Psoas muscle (tissue), 8 donors: Measurements from ENCODE around the gene CCDC141. TPM values are rescaled to one million over a fixed set of nuclear protein-coding genes. Genes with fewer than 3 reads are reported as not detected.

ENCODE experiments used
- ATAC-seq, 4 donors: fragments of 200-7000 bp; cut with Tn5 transposase; one replicate each; pipeline ENCODE4 v1.9.1; 2020; ENCODE audit warnings: moderate library complexity in 3 of 4, mild to moderate bottlenecking in 2 of 4
- DNase-seq, 2 donors: peaks; one replicate each; pipeline ENCODE4 v3.0.0-alpha.2; 2020
- H3K27ac ChIP-seq: fragments of 200-600 bp; one replicate; pipeline ENCODE4 v1.8.0; 2022
- H3K27me3 ChIP-seq, 3 donors: fragments of 200-600 bp in 1 of 3; one replicate each; pipeline versions ENCODE4 v1.6.1 to v1.8.0; 2013 to 2022; ENCODE audit warnings: low read length in 2 of 3, mild to moderate bottlenecking in 2 of 3, moderate library complexity in 1 of 3; ENCODE audit not compliant: insufficient read depth in 3 of 3
- H3K36me3 ChIP-seq, 2 donors: fragments of 200-600 bp in 1 of 2; one replicate each; pipeline versions ENCODE4 v1.6.1 to v1.8.0; 2013 to 2022; ENCODE audit warnings: low read depth in 1 of 2, mild to moderate bottlenecking in 1 of 2, moderate library complexity in 1 of 2; ENCODE audit not compliant: insufficient read depth in 1 of 2
- H3K4me1 ChIP-seq: fragments of 200-600 bp; one replicate; pipeline ENCODE4 v1.8.0; 2022
- H3K4me3 ChIP-seq: fragments of 200-600 bp; one replicate; pipeline ENCODE4 v1.8.0; 2022; ENCODE audit warnings: mild to moderate bottlenecking
- H3K9me3 ChIP-seq: fragments of 200-600 bp; one replicate; pipeline ENCODE4 v1.8.0; 2022
- CTCF ChIP-seq: fragments of 200-600 bp; IDR thresholded peaks from one replicate; pipeline ENCODE4 v1.8.0; 2022; ENCODE audit warnings: antibody characterized with exemption
- WGBS, 3 donors: extraction: QIAGEN DNeasy Blood & Tissue Kit; methylation state at CpG; one replicate each; pipeline versions ENCODE4 v1.1.6 to v1.1.7; 2013; 5-methylcytosine and 5-hydroxymethylcytosine counted together
- intact Hi-C, 2 donors: fragments of 100-400 bp; cut with DNase I; formaldehyde crosslinking; loops; one replicate each; pipeline versions ENCODE4 v1.11.0 to v1.14.2; 2022
- polyA plus RNA-seq, 3 donors: library from polyadenylated mRNA; stranded (reverse); fragments of 200-250 nt; gene quantifications; one replicate each; pipeline ENCODE4 v1.2.3, GENCODE V29; 2013
- total RNA-seq, 4 donors: library from RNA; stranded (reverse); fragmentation: NEBNext Ultra II Directional in 2 of 4; extraction: Animal tissue kit (Norgen Biotek cat#: 25700) in 2 of 4; gene quantifications; one replicate each; pipeline versions ENCODE4 v1.2.1 to v1.2.4, GENCODE V29; 2021 to 2023
- donor health status: healthy with polysubstance abuse.
- donor health status: DM: no; HTN: no; CAD: no; lungs with moderate emphysema.
- donor health status: Bipolar disorder and iron deficiency.
- donor health status: healthy.
- donor health status: DM: yes; HTN: yes; CAD: no.
- donor health status: DM: no; HTN: no; CAD: no.
- donor health status: DM: no; HTN: no; CAD: no.
- donor health status: DM: yes; HTN: yes; CAD: no.

The CCDC141 gene
- total and polyA plus RNA-seq, 7 donors: 0.82 to 14.9 (median 5.9) TPM

GRCh38 chr2:178886006-178886405 is 163.9 kb downstream of the CCDC141 start:
- TF ChIP-seq CTCF: no peak
- intact Hi-C loops: no loop called here
- Histone ChIP-seq H3K9me3 (no peaks in the 10 kb centered on the region), H3K4me1 (peaks cover 31% of the 10 kb centered on the region), H3K27me3 (no peaks in the 10 kb centered on the region), H3K36me3 (no peaks in the 10 kb centered on the region), H3K4me3 (no peak overlapping the region), H3K27ac (peak overlapping the region; percentile 84)
- ATAC-seq: peak; percentile 71 to 88 (median 80)
- no peak for DNase-seq
- 38 to 62% (median 45%) methylated on average over 3 of the region's 3 CpGs for WGBS, 3 donors

GRCh38 chr2:178884440-178884839 is 165.5 kb downstream of the CCDC141 start:
- no peak for DNase-seq

GRCh38 chr2:178882666-178883440 is 167.1 kb downstream of the CCDC141 start:
- ATAC-seq (peak in 1 of 4 donors; percentile 44), DNase-seq (no peak)
- no peak overlapping the region for H3K4me3 ChIP-seq
- no peak for TF ChIP-seq CTCF
- no peaks in the 10 kb centered on the region for H3K27me3 ChIP-seq
- H3K27ac ChIP-seq: peak overlapping the region; percentile 39
- H3K9me3 ChIP-seq: no peaks in the 10 kb centered on the region
- peaks cover 8% of the 10 kb centered on the region for H3K4me1 ChIP-seq
- WGBS, 3 donors: 47 to 62% (median 54%) methylated on average over 6 of the region's 6 CpGs
- no peaks in the 10 kb centered on the region for H3K36me3 ChIP-seq
- intact Hi-C loops: no loop called here

More at GRCh38 chr2:178884440-178884839, 165.5 kb downstream of the CCDC141 start:
- Histone ChIP-seq H3K4me3 (no peak overlapping the region), H3K4me1 (peaks cover 15% of the 10 kb centered on the region), H3K27me3 (no peaks in the 10 kb centered on the region), H3K27ac (peak overlapping the region; percentile 84), H3K36me3 (no peaks in the 10 kb centered on the region), H3K9me3 (no peaks in the 10 kb centered on the region)
- intact Hi-C loops: no loop called here
- 84 to 87% (median 86%) methylated on average over 3 of the region's 3 CpGs for WGBS, 3 donors
- no peak for TF ChIP-seq CTCF
- ATAC-seq: no peak

GRCh38 chr2:178881075-178881474 is 168.9 kb downstream of the CCDC141 start:
- 96 to 100% (median 100%) methylated on average over 1 of the region's 1 CpG for WGBS, 3 donors
- ATAC-seq (no peak), DNase-seq (no peak)
- no peak for TF ChIP-seq CTCF
- Histone ChIP-seq H3K36me3 (no peaks in the 10 kb centered on the region), H3K4me3 (no peak overlapping the region), H3K27me3 (no peaks in the 10 kb centered on the region), H3K4me1 (peaks cover 10% of the 10 kb centered on the region), H3K27ac (no peak overlapping the region), H3K9me3 (no peaks in the 10 kb centered on the region)
- intact Hi-C loops: no loop called here
